HG02884 (cell line): ENCODE results near the gene TEKT2.

ENCODE experiments used
- ATAC-seq: cut with Tn5 transposase; IDR thresholded peaks from one replicate; pipeline ENCODE4 v1.9.1; 2021; ENCODE audit warnings: mild to moderate bottlenecking, moderate library complexity; ENCODE audit not compliant: unreplicated experiment

The TEKT2 gene

GRCh38 chr1:36101546-36101945, 17.7 kb downstream of the TEKT2 start:
- no peak for ATAC-seq

DNA sequence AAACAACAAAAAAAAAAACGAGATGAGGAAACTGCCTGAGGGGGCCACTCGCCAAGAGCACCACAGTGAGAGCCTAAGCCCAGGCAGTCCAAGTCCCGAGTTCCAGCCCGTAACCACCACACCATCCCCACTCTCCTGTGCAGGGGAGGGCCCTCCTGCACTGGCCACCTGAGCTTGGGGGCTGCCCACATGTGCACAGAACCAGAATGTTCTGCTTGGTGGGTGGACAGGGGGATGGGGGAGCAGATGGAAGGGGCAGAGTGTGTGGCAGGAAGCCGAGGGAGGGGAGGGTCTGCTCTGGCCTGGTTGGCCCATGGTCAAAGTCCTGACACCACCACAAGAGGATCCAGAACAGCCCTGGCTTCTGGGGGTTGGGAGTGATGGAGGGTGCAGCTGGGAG, 22.4 kb downstream of the TEKT2 start:
- no peak for ATAC-seq

DNA sequence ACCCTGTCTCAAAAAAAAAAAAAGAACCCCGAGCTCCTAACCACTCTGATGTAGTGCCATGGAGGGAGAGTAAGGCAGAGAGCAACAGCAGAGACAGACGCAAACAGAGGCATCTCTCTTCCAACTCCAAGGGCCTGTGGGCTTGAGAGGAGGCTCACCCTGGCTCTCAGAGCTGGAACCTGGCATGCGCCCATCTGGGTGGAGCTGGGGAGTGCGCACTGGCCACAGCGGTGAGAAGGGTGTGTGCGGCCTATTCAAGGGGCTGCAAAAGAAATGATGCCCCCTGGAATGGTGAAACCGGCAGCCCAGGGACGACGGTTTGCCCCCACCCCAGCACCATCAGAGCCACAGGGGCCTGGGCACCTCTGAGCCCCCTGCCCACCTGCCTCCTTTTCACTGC, 23.5 kb downstream of the TEKT2 start:
- no peak for ATAC-seq

DNA sequence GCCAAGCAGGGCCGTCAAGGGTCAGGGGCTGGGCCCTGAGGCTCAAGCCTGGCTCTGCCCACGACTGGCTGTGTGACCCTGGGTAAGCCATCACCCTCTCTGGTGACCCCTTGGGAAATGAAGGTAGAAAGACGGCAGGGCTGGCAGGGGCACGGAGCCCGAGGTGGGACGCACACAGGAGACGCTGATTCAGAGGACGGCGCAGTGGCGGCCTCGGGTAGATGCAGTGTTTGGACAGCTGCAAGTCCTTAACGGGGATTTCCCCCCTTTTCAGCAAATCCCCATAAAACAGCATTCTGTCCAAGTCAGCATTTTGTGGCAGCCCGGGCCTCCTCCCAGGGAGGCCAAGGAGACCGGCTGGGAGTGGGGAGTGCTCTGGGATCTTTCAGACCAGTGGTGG, 24.4 kb downstream of the TEKT2 start:
- ATAC-seq: no peak

GRCh38 chr1:36109041-36109679, 25.3 kb downstream of the TEKT2 start:
- no peak for ATAC-seq

DNA sequence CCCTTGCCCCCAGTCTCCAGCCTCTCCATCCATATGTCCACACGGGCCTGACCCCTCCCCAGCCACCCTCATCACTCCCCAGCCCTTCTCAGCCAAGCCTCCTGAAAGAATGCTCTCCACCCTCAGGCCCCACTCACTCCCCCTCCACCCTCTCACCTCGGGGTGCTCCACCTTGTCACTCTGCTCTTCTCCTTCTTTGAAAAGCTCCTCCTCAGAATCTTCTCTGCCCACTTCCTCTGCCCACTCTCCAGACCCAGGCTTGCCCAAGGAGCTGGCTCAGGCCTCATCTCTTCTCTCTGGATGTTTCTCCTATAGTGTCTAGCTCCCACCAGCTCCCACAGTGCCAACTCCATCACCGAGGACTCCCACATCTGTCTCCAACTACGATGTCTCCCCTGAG, 27.3 kb downstream of the TEKT2 start:
- ATAC-seq: no peak

DNA sequence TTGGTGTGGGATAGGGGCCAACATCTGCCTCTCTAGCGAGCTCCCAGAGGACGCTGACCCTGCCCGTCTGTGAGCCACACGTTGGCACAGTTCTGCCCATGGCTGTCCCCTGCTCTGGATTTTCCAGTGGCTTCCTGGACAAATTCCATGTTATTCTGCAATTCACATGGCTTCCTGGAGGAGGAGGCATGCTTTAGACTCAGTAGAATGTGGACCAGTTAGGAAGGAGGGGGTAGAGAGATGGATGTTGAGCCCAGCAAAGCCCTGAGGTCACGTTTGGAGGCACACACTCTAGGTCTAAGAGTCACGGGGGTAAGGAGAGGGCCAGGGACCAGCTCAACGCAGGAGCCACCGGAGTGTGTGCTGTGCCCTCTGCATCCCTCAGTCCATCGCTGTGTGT, 28.9 kb downstream of the TEKT2 start:
- no peak for ATAC-seq

GRCh38 chr1:36114371-36114770, 30.5 kb downstream of the TEKT2 start:
- ATAC-seq: no peak

- no peak for ATAC-seq
Measured at GRCh38 chr1:36115200-36115669, 31.3 kb downstream of the TEKT2 start.

DNA sequence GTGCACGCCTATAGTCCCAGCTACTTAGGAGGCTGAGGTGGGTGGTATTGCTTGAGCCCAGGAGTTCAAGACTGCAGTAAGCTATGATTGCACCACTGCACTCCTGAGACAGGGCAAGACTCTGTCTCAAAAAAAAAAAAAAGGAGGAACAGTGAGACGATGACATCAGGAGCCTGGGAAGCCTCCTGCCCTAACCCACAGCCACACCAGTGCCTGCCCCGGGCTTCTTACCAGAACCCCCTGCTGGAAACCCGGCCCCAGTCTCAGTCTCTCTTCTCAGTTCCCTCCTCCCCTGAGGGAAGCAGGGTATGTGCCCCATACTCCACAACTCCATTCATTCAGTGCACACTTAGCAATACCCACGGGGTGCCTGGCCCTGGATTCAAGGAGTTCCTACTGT, 32.0 kb downstream of the TEKT2 start:
- no peak for ATAC-seq

- no peak for ATAC-seq
Measured at GRCh38 chr1:36116901-36117300, 33.0 kb downstream of the TEKT2 start.

DNA sequence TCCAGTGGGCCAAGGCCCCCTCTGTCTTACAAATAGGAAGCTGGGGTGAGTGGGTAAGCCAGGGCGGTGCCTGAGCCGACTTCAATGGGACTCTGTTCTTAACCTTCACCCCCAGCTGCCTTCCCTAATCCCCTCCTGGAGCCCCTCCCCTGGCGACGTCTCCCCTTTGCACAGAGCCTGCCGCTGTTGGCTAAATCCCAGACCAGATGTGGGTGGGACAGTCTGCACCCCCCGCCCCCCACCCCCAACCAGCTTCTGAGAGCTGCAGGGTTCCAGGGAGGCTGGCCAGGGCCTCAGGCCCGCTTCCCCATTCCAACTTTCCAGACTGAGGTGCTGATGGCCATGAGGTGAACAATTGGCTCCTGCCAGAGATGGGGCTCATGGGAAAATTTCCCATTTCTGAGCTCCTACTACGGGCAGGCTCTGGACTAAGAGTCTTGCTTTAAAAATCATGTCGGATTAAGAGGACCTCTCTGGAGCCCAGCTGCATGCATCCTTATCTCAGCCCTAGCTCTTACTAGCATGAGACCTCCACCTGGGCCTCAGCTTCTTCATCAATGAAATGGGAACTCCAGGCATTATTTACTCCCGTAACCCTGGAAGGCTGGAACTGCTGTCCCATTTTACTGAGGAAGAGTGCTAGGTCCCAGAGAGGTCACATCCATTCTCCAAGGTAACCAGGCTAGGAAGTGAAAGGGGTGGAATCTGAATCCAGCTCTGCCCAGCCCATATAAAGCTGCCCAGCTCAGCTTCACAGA, 34.7 kb downstream of the TEKT2 start:
- ATAC-seq: no peak

GRCh38 chr1:36119456-36119855, 35.6 kb downstream of the TEKT2 start:
- no peak for ATAC-seq

DNA sequence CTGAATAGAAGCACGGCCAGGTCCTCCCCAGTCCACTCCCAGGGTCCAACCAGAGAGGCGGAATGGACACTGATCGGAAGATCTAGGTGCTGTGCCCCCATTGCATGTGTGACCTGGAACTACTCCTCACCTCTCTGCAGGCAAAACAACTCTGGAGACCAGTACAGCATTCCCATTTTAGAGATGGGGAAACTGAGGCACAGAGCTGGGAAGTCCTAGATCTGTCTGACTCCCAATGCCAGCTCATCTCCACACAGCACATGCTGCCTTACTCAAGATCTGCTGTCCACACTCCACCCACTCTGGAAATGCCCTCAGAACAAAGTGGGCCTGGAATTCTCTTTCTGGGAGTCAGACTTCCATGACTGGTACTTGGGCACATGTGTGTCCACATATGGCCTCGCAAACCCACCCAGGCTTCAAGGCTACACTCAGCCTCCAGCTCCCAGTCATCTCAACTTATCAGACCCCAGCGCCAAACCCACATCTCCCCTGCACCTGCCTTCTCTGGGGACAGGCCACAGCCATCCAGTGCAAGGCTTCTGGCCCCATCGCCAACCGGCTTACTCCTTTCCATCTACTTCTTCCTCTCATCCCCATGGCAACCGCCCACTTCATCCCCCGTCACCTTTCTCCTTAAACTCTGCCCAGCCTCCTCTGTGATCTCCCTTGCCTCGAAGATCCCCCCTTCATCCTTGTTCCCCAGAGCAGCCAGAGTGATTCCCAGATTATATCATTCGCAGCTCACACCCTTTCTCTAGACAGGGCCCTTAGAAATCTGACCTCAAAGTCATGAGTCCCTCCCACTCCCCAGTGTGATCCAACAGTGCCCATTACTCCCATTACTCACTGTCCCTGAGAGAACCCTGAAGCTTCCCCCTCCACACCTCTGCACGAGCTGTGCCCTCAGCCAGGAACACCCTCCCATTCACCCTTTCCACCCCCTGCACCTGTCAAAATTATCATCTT, 38.5 kb downstream of the TEKT2 start:
- no peak for ATAC-seq

DNA sequence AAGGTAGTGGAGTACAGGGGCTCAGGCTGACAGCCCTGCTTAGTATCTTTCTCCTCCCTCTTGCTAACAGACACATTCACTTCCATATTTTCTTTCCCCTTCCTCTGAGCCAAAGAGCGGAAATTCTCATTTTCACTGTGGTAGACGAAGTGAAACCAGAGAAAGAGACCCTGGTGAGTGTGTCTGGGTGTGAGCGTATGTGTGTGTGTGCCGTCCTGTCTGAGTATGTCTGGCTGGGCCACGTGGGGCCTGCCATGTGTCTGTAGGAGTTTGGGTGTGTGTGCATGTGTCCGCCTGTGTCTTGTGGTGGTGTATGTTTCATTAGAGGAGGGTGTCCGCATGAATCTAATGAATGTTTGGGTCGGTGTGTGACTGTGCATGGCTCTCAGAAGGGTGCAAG, 39.5 kb downstream of the TEKT2 start:
- ATAC-seq: no peak

GRCh38 chr1:36124404-36125128, 40.7 kb downstream of the TEKT2 start:
- no peak for ATAC-seq

DNA sequence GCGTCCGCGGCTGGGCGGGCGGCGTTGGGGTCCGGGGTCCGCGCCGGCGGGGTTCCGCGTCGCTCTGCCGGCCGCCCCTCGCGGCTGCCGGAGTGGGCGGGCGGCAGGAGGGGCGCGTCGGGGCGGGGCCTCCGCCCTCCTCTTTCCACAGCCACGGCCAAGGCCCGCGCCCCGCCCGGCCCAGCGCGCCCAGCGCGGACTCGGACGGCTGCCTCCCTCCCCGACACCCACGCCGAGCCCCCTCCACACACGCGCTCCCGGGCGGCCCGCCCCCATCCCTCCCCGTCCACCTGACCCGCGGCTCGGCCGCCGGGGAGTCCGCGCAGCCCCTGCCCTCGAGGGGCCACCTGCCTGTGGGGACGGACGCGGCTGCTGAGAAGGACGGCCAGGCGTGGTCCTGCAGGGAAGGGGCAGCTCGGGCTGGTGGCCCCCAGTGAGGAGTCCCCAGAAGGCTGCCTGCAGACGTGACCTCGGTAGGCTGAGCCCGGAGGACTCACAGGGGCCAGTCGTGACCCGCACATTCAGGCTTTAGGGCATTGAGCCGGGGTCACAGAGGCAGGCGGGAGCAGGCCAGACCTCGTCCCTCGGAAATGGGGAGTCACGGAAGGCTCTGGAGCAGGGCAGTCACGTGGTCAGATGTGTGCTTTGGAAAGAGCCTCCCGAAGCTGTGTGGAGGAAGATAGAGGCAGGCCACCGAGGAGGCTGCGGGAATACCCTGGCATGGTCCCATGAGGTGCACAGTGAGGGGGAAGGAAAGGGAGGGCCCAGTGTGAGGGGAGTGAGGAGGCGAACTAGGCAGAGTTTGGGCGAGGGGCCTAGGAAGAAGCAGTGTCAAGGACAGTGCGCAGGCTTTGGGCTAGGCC, 41.5 kb downstream of the TEKT2 start, which contains the start of gene COL8A2:
Gene COL8A2, minus strand, starts transcription at position 94 of the 863 bp plus-strand sequence. CDS start 24,980 bp downstream, outside the sequence.
- ATAC-seq: no peak

GRCh38 chr1:36126005-36126716, 42.3 kb downstream of the TEKT2 start:
- no peak for ATAC-seq
